HFF-Myc (cell line): ENCODE measurements around the gene GPR62.
A peak's percentile ranks its signal among the peaks of the same experiment; 100 is the strongest.

Experiments used
- DNase-seq: peaks from one replicate; pipeline ENCODE4 v3.0.0-alpha.2; 2011; ENCODE audit warnings: low read depth; ENCODE audit errors: extremely low read depth
- H3K4me3 ChIP-seq: replicated peaks from 2 replicates; pipeline ENCODE4 v1.5.1; 2011; ENCODE audit warnings: low read depth, mild to moderate bottlenecking, control low read depth, low read length
- TF ChIP-seq, protein P1 (sequence below): IDR thresholded peaks from 2 replicates; pipeline ENCODE4 v1.5.1; 2012; ENCODE audit warnings: mild to moderate bottlenecking, low read depth, low read length, control low read depth; ENCODE audit errors: missing control alignments

Gene GPR62

DNA sequence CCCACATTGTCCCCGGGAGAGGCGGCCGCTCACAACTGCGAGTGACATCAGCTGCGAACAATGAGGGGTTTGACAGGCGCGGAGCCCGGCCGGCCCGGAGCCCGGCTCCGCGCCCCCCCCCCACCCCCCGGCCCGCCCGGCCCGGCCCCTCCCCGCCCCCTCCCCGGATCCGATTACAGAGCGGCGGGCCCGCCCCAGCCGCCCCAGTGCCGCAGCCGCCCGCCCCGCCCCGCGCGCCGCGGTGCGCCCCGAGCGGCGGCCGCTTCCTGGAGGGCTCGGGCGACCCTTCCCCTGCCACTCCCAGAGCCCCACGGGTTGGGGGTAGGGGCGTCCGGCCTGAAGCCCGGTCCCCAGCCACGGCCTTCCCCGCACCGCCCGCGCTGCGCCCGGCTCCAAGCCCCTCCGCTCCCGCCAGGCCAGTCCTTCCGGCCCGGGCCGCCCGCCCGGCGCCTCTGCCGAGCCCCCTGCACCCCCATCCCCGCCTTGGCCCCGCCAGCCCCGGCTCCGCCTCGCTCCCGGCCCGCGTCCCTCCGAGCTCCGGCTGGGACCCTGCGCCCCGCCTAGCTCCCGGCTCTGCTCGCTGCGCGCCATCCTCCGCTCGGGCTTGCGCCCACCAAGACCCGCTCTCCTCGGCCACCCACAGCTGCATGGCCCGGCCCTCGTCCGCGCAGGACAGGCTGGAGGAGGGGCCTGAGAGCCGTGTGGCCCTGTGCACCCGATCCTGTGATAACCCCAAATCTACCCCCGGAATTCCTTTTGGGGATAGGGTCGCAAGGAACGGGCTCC lies 12.4 kb downstream of the GPR62 start, which contains the start of gene PCBP4:
PCBP4 (minus strand) TSS at position 71 of the 786 bp plus-strand sequence. CDS start 6,214 bp downstream, outside the sequence.
- peak within 1 kb of the TSS; percentile 53 for H3K4me3 ChIP-seq
- TF ChIP-seq, protein P1, sequence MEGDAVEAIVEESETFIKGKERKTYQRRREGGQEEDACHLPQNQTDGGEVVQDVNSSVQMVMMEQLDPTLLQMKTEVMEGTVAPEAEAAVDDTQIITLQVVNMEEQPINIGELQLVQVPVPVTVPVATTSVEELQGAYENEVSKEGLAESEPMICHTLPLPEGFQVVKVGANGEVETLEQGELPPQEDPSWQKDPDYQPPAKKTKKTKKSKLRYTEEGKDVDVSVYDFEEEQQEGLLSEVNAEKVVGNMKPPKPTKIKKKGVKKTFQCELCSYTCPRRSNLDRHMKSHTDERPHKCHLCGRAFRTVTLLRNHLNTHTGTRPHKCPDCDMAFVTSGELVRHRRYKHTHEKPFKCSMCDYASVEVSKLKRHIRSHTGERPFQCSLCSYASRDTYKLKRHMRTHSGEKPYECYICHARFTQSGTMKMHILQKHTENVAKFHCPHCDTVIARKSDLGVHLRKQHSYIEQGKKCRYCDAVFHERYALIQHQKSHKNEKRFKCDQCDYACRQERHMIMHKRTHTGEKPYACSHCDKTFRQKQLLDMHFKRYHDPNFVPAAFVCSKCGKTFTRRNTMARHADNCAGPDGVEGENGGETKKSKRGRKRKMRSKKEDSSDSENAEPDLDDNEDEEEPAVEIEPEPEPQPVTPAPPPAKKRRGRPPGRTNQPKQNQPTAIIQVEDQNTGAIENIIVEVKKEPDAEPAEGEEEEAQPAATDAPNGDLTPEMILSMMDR: no peak
- DNase-seq: no peak

DNA sequence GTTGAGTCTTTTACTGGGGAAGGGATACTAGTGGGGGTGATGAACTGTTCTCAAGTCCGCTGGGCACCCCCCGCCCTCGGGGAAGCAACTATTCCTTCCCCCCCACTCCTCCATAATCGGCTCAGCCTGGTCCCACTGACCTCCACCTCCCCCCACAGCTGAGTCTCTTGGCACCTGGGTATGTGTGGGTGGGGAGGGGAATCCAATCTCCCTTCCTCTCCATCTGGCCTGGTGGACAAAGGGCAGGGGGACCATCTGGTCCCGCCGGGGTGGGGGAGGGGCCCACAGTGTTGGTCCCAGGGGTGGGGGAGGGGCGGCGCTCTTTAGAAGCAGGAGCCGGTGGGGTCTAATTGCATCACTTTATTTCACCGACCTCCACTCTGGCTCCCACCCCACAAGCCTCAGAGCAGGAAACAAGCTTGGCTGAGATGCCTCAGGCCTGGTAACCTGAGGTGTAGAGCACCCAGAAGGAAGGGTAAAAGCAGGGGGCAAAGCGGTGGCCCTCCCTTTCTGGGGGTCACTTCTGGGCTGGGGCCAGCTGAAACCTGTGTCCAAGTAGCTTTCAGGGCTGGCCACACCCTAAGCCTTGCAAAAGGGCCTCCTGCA lies 13.1 kb downstream of the GPR62 start:
- DNase-seq: peak; percentile 41
- peak overlapping the region; percentile 47 for H3K4me3 ChIP-seq
- TF ChIP-seq, protein P1: no peak

DNA sequence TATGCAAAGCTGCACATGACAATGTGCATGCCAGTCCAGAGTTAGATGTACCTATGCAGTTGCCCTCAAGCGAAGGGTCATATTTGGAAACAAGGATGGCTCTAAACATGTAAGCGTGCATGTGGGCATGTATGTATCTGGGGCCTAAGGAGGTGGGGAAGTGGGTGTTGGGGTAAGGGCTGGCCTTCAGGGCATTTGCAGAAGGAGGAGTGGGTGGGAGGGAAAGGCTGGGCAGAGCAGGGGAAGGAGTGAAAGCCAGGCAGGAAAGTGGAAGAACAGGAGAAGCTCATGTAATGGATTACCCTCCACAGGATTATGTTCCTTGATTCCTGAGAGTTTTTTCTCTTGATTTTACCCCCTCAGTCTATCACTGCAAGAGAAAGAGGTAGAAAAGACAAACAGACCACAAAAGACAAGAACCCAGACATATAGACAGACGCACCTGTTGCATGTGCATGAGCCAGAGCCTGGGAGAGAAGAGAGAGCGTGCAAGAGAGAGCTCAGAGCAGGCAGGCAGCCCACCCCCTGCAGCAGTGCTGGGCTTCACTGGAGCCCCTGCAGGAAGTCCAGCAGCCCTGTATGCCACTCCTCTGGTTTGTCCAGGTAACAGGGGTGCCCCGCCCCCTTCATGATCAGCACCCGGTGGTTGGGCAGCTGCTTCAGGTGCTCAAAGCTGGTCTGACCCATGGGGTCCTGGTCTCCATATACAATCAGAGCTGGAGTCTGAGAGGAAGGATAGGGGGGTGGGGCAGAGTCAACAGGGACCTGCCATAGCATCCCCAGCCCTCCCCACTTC lies 13.9 kb downstream of the GPR62 start:
- no peak for DNase-seq
- TF ChIP-seq, protein P1: no peak
- H3K4me3 ChIP-seq: no peak overlapping the region

DNA sequence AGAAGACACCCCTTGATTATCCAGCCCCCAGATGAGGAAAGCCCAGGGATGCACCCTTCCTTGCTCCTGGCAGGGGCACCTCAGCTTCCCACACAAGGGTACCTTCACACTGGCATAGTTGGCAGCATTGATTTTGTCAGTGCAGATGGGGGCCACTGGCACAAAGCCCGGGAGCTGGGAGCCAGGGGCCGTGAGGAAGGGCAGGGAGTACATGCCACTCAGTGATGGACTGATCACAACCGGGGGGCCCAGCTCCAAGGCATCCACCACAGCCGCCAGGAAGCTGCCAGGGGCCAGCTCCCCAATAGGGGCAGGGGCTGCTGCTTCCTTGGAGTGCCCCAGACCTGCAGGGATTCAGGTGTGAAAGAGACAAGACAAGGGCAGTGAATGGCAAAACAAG lies 14.7 kb downstream of the GPR62 start:
- no peak overlapping the region for H3K4me3 ChIP-seq
- TF ChIP-seq, protein P1: no peak
- no peak for DNase-seq

DNA sequence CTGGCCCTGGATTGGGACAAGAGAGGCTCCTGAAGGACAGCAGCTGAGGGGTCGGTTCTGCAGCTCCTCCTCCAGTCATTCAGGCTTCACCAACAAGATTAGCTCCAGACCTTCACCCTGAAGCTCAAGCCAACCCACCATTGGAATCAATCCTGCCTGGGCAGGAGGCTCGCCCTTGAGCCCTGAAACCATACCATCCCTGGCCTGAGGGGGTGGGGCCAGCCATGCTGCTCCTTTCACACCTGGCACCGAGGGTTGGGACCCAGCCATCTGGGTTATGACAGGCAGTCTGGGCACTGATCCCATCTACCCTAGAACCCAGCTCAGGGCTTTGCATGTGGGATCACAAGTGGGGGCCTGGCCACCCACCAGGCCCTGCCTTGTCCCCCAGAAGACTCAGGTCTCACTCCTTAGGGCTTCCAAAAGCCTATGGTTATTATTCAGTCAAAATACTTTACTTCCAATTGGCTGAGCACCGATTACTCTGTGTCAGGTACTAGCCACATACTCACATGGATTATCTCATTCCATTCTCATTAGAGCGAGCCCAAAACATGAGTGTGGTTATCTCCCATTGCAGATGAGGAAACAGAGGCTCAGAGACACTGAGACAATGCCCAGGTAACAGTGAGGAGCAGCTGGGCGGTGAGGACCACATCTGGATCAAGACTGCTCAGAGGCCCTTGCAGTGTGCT lies 15.6 kb downstream of the GPR62 start:
- H3K4me3 ChIP-seq: no peak overlapping the region
- no peak for DNase-seq
- TF ChIP-seq, protein P1: no peak

DNA sequence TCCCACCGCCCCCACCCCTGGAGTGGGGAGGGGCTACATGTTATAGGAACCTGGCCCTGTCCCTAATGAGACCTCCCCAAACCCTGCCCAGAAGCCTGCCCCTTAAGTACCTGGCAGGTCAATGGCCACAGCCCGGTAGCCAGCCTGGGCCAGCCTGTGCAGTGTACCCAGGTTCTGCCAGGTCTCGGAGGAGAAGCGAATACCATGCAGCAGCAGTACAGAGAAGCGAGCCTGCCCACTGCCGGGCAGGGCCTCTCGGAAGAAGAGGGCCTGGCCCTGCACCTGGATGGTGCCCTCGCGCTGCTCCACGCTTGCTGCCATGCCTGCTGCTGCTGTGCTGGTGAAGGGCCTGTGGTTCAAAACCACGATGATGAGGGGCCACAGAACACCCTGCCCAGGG lies 16.2 kb downstream of the GPR62 start:
- no peak overlapping the region for H3K4me3 ChIP-seq
- DNase-seq: no peak
- TF ChIP-seq, protein P1: no peak
